GM18519 (cell line): Measurements from ENCODE around the gene HSPH1.

ENCODE experiments used
- ATAC-seq: cut with Tn5 transposase; IDR thresholded peaks from one replicate; pipeline ENCODE4 v1.9.1; 2021; ENCODE audit warnings: mild to moderate bottlenecking, moderate library complexity; ENCODE audit not compliant: unreplicated experiment, low FRiP score

Gene HSPH1

DNA sequence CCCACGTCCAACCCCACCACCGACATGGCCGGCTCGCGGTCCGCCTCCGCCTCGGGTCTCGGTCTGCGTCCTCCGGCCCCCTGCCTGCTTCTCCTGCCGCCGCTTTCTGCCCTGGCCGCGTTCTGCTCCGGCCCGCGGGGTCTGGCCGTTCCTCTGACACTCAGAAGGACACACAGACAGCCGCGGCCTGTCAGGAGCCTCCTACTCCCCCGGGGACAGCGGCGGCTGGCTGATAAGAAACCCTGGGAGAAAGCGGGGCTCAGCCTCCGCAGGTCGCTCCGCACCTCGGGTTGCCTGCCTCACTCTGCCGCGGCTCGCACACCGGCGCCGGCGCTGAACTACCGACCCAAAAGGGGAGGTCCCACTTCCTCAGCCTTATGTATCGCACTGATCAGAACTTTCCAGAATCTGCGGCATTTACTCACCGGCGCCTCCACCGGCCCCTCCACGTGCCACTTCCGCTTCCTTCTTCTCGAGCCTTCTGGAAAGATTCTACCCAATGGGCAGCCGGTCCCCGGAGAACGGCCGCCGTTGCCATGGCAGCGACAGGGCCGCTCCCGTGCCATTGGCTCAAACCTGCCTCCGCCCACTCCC lies at the start of gene HSPH1:
Gene HSPH1 (minus strand): TSS at position 348 of the 594 bp plus-strand sequence. CDS start 322 bp downstream, at position 26.
- ATAC-seq = peak; percentile 64

DNA sequence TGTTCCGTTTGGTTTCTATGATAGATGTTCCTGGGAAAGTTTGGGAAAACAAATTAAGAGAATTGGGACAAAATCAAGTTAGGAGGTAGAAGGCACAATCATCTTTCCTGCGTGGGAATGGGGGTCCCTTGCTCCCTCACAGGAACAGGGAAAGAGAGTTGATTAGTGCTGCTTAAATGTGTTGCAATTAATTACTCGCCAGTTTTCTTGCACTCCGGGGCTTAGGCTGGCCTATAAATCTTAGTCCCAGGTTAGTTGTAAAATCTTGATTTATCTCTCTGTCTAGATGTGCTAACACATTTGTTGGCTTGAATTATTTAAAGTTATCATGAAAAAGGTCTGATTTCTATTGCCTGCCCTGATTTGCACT lies 48.1 kb upstream of the HSPH1 start:
- no peak for ATAC-seq

DNA sequence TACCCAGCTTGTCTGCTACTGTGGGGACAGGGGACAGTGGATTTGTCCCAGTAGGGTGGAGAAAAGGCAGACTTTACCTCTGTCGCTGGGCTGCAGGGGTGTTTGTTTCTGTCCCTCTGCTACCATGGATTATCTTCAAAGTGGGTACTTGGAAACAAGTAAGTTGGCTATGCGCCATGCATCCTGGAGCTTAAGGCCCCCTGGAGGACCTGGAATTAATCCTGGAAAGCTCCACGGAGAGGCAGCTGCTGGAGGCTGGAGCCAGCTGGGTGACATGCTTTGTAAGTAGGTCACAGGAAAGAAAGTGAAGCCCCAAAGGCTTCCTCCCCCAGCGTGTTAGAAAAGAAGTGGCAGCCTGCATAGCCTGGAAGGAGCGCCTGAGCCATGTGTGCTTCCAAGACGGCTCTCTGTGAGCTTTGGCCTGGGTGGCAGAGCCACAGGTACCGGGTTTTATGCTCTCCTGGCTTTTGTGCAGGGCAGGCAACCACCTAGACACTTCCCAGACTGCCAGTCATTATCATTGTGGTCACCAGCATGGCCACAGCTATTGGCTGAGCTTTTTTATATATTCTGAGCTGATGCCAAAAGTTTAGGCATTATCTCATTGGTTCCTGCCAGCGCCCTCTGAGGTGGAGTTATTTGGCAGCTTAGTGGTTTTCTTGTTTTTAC lies 47.6 kb upstream of the HSPH1 start:
- no peak for ATAC-seq

DNA sequence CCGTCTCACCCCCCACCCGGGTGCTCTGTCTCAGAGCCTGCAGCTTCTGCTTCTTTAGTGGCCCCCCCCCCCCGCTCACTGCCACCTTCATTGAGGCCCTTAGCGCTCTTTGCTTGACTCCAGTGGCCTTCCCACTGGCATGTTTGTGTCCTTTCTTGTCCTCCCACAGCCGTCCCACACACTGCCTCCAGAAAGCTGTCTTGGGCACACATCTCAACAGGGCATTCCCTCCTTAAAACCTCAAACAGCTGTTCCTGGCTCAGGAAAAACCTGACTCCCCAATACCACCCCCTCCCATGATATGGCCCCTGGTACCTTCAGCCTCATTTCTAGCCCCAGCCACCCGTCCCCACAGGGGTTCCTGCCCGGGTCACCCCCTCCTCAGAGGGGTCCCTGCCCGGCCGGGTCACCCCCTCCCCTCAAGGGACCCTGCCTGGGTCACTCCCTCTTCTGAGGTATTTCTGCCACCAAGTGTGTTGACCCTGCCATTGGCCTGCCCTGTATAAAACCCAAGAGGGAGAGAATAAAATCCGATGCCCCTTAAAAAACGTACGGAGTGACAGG lies 46.9 kb upstream of the HSPH1 start:
- no peak for ATAC-seq

DNA sequence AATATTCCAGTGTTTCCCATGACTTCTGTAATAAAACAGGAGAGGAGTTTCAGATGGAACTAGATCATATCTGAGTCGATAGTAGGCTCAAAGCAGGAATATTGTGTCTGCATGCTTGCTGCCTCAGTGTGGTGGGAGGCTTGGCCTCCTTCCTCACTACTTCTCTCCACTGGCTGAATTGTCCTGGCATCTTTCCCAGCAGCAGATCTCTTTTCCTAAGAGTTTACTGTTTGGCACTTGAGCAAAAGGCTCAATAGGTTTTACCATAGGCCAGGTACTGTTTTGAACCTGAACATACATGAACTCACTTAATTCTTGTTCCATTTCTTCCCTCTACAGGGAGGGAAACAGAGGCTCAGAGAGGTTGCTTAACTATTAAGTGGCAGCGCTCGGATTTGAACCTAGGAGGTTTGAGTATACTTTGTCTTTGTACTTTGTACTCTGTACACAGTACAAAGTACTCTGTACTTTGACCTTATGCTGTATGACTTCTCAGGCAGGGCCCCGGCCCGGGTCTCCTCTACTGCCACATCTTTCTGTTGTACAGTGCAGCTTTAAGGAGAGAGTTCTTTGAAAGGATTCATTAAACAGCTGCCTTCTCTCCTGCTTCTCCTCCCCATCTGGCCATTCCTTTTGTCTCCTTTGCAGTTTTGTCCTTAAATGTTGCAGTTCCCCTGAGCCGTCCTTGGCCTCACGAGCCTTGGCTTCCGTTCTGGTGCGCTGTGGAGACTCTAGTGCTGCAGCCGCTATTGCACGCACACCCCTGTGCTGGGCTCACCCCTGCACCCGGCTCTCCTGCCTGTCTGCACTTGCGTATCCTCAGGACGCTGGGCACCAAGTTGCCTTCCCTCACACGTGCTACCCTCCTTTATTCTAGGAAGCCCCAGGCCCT lies 46.2 kb upstream of the HSPH1 start:
- no peak for ATAC-seq

DNA sequence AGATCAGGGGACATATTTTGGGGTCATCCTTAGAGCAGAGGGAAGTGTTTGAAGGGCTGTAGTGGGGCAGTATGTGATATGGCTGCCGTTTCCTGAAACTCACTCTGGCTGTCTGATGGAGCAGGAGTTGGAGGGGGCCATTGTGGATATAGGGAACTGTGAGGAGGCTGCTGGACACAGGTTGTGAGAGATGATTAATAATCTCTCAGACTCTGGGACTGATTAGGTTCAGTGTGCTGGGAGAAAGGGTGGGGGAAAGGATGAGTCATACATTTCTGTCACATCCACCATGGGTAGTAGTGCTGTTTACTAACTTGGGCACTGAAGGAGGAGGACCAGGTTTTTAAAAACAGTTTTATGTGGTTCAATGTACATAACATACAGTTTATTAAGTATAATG lies 42.9 kb upstream of the HSPH1 start:
- no peak for ATAC-seq

DNA sequence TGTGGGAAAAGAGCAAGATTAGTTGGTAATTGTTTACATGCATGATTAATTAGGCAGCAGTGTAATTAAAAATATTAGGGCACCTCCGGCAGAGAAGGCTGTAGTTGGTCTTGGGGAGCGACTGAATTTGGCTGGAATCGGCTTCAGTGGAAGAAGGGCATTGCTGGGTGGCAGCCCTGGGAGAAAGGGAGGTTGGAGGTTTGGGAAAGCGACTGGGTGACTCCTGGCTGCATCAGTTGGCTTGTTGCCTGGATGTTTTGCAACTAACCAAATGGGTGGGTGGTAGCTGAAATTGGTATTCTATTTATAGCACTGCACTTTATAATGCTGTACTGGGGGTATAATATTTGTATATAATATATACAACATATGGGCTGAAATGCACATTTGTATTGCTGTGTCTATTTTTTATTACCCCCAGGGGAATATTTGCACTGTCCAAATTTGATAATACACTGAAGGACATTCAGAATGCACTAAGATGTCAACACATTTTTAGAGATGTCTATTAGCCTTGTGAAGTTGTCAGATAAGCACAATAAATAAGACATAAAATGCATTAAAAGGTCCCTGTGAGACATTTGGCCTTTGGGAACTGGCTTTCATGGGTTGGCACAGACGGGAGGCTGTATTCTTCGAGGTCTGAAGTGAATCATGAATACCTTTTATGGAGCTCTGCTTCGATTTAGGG lies 39.8 kb upstream of the HSPH1 start:
- no peak for ATAC-seq

DNA sequence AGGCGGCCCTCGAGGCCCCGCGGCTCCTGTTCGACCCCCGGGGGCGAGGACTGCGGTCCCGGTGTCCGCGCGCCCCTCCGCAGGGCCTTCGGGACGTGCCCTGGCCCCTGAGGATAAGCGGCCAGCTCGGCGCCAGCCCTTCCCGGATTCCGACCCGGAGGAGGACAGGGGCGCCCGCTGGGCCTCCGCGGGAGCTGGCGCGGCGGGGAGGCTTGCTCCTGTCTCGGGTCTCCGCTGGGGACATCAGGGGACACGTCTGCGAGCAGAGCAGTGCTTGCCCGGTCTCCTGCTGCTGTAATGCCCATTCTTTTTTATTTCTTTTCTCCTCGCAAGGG lies 38.9 kb upstream of the HSPH1 start:
- ATAC-seq = no peak

DNA sequence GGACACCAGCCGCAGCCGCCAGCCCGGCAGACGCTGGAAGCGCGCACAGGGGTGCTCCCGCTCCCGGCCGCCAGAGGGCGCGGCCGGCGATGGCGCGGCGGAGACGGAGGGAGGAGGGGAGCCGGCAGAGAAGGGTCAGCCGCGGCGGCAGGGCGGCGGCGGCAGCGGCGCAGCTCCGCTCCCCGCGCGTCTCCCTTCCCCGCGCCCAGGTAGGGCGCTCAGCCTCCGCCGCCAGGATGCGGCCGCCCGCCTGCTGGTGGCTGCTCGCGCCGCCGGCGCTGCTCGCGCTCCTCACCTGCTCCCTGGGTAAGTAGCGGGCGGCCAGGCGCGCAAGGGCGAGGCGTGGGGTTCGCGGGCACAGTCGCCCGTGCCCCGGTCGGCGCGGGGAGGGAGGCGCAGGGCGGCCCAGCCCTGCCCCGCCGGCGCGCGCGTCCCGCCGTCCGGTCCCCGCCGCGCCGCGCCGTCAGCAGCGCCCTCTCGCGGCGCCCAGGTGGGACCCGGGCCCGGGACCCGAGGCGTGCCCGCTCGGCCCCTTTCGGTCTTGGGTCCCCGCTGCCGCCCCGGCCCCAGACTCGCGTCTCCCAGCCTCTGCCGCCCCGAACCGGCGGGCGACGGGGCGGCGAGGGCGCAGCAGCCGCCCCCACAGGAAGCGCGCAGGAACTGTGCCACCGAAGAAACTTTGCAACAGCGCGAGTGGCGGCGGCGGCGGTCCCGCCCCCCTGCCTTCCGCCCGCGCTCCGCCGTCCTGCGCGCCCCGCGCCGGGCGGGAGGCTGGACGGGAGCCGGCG lies 38.3 kb upstream of the HSPH1 start, which contains the start of gene B3GLCT:
Gene B3GLCT (plus strand): TSS at position 127 of the 788 bp plus-strand sequence. CDS start 110 bp downstream, at position 237.
- peak; percentile 79 for ATAC-seq

DNA sequence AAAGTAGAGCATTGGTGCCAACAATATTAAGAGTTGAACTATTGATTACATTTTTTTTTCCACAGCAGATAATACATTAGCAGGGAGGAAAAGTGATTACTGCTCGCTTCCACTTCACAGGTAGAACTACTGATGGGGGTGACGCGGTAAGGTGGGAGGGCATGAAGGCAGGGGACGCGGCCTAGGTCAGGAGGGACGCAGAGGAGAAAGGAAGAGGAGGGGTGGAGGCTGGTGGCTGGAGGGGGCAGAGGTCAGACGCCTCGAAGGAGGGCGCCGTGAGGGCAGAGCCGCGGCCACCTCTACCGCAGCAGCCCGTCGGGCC lies 37.8 kb upstream of the HSPH1 start:
- no peak for ATAC-seq

DNA sequence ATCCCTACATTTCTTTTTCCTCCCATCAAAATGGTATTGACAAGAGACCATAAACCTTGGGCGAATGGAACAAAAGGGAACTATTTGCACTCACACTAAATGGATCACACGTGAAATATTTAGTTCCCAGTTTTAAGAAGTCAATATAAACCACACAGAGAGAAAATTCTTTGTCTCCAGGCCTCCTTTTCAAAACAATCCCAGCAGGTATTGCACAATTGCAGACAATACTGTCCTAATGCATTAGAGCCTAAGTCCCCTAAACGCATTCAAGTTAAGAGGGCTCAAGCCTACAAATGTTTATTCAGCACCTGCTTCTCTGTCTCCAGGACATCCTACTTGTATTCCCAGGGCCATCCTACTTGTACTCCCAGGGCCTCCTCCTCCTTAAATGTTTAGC lies 36.8 kb upstream of the HSPH1 start:
- no peak for ATAC-seq

DNA sequence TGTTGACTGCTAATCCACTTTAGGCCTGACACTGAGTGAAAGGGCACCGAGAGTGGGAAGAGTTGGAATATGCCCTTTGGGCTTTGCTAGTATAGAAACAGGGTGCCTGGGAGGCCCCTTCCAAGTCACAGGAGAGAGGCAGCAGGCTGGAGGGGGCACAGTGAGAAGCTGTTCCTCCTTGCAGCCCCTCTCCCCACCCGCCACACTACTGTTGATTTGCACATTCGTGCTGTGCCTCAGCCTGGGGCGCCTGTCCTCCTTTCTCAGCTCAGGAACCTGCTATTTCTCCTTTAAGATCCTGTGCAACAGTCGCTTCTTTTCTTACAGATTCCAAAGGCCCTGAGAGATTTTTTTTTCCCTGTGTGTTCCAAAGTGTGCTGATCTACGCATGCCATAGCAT lies 35.3 kb upstream of the HSPH1 start:
- ATAC-seq = no peak

DNA sequence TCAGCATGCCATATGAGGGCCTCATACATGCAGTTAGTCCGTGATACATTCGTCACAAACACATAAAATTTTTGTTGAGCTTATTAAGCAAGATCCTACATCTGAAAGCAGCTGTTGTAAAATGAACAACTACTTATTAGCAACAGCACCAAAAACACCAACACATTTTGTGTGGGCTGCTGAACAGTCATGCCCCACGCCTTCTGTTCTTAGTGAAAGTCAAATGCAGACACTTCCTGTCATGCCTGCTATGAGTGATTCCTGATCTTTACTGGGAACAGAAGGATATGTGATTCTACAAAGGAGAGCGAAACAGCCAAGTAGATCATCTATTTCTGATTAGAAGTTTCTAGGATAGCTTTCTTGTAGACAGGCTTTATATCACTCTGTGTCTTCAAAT lies 33.9 kb upstream of the HSPH1 start:
- no peak for ATAC-seq

DNA sequence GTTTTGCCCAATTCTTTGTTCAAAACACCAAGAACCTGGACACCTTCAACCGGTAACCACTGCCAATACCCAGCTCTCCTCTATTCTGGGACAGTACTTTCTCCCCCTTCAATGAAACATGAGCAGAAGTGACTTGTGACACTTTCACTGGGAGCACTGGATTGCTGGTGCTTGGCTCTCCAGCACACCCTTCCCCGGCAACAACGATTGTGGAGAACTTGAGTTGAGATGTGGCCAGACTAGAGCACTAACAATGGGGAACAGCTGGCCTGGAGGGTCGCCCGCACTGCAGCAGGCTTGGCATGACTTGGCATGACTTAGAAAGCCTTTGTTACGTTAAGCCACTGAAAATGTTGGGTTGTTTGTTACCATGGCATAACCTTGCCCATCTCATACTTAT lies 30.6 kb upstream of the HSPH1 start:
- ATAC-seq = no peak

DNA sequence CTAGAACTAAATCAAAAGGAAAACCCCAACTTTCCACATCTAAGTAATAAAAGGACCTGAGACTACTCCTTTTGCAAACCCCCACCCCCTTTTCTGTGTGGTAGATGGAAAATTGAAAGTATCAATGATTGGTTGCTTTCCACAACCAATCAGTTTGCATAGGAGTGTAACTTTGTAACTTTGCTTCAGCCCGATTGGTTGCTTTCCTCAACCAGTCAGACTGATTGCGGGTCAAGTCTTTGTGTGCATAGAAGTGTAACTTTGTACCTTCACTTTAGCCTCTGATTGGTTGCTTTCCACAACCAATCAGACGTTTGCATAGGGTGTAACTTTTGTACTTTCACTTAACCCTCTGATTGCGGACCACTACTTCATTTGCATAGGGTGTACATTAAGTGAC lies 30.0 kb upstream of the HSPH1 start:
- no peak for ATAC-seq

DNA sequence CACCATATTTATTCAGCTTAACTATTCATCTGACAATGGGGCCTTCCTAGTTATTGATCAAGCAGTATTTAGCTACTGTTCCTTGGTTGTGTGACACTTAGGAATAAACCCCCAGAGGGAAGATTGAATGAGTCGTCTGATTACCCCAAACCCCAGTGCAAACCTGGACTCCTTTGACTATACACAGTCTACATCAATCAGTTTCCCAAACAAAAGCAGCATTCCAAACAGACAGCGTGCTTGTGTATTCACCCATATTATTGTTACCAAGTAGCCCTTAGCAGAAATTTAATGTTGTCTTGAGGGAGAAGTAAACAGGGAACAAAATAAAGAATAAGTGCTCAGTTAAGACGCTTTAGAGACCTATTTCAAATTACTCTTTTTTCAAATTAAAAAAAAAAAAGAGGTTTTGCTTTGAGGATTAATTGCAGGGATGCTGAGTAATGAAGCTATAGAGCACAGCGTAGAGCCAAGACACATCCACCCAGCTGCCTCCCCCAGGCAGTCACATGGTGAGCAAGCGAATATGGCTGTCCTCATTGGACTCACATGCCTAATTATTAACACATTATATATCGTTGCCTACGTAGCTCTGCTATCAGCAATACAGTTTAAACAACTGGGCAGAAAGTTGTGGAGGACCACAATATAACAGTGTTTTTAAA lies 23.4 kb upstream of the HSPH1 start:
- ATAC-seq = no peak

DNA sequence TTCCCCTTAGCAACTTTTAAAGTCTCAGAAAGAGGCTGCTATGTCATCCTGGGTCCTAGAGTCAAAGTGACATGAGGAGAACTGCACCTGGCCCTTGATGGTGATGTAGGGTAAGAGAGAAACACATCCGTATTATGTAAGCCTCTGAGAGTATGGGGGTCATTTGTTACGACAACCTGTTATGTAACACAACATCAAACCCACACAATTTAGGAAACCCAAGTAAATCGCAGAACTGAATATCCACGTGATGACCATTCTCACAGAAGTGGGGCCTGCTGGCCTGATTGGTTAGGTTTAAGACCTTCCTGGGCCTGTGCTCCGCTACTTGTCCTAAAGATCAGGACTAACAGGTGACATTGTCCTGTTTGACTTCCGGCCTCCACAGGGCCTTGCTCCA lies 22.7 kb upstream of the HSPH1 start:
- no peak for ATAC-seq

DNA sequence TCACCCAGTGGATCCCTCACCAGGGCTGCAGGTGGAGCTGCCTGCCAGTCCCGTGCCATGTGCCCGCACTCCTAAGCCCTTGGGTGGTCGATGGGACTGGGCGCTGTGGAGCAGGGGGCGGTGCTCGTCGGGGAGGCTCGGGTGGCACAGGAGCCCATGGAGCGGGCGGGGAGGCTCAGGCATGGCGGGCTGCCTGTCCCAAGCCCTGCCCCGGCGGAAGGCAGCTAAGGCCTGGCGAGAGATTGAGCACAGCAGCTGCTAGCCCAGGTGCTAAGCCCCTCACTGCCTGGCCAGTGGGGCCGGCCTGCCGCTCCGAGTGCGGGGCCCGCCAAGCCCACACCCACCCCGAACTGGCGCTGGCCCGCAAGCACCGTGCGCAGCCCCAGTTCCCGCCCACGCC lies 21.3 kb upstream of the HSPH1 start:
- no peak for ATAC-seq

DNA sequence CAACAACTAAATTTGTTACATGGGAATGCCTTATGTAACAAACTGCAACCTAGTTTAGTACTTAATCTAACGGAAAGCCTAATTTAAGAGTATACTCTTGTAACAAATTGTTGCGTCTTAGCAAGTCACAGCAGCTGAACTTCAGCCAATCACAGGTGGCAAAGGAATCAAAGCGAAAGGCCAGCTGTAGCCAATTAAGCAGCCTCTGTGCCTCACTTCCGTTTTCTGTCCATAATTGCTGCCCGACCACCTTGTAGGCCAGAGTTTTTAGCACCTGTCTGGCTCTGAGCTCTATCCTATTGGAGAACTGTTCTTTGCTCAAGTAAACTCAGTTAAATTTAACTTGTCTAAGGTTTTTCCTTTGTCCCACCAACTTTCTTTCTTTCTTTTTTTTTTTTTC lies 18.1 kb upstream of the HSPH1 start:
- no peak for ATAC-seq

DNA sequence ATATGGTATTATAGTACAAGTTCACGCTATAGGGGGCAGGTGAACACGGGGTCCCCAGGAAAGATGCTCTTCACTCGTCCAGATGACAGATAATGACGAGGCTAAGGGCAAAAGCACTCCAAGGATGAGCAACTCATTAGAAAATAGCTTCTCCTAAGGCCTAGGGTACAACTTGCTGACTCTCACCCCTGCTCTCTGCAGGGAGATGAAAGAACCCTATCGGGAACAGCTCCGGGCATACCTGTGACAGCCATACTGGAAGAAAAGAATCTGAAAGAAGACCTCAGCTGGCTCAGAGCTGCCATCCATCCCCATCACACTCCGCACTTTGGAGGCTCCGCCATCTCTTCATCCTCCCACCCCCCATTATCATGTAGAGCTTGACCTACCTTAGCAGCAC lies 17.5 kb upstream of the HSPH1 start:
- no peak for ATAC-seq
